A549 (cell line): ENCODE measurements around the gene GRHL1.

ENCODE experiments used
- CEBPB ChIP-seq, 2 experiments: fragments of >200 bp in 1 of 2; sonication (Bioruptor Twin) in 1 of 2; formaldehyde crosslinking in 1 of 2; IDR thresholded peaks; 2 replicates each; pipeline ENCODE4 v1.6.1; 2012 to 2016
- CTCF ChIP-seq: fragments of >200 bp; sonication (Bioruptor Twin); formaldehyde crosslinking; IDR thresholded peaks from 3 replicates; pipeline ENCODE4 v1.5.1; 2016

GRCh38 chr2:9979977-9980376, 28.5 kb downstream of the GRHL1 start:
- TF ChIP-seq CTCF: no peak
- TF ChIP-seq CEBPB (IDR thresholded peaks at IDR 0.05): no peak
